ENCODE results near the gene LAMC3. TPM values are rescaled to one million over a fixed set of nuclear protein-coding genes. Genes with fewer than 3 reads are reported as not detected.

LAMC3 gene
- total and polyA plus RNA-seq, 8 donors, result 0.61 to 9.6 (median 0.93) TPM; not detected in 1

- DNase-seq, result no peak
- Histone ChIP-seq H3K27me3 (peaks cover 3 to 34% (median 4%) of the 10 kb centered on the region in 3 donors), H3K36me3 (no peaks in the 10 kb centered on the region), H3K9me3 (no peaks in the 10 kb centered on the region), H3K4me3 (no peak overlapping the region), H3K4me1 (peaks cover 0 to 7% (median 6%) of the 10 kb centered on the region in 4 donors), H3K27ac (no peak overlapping the region)
- 58 to 66% (median 65%) methylated on average over 21 of the region's 21 CpGs for WGBS, 5 donors
- no peak for TF ChIP-seq EP300 (IDR thresholded peaks at IDR 0.05)
- TF ChIP-seq CTCF (IDR thresholded peaks at IDR 0.05), result no peak
- intact Hi-C loops (cut with DNase I; ENCODE audit: low total_unique reads), result loop anchor here (10.0 kb wide), 2 partner anchors 285 to 345 kb away; no protein-coding TSS in a partner anchor
Observed at GRCh38 chr9:131049829-131050715, 41.1 kb downstream of the LAMC3 start.

GRCh38 chr9:131050831-131051230 lies 41.9 kb downstream of the LAMC3 start:
- 83 to 91% (median 86%) methylated on average over 17 of the region's 17 CpGs for WGBS, 5 donors
- H3K27me3 ChIP-seq, result peaks cover 3 to 34% (median 4%) of the 10 kb centered on the region in 3 donors

GRCh38 chr9:131051592-131052517 lies 42.9 kb downstream of the LAMC3 start:
- Histone ChIP-seq H3K9me3 (no peaks in the 10 kb centered on the region), H3K4me3 (no peak overlapping the region), H3K27me3 (peaks cover 3 to 37% (median 4%) of the 10 kb centered on the region in 3 donors), H3K36me3 (no peaks in the 10 kb centered on the region), H3K4me1 (peaks cover 0 to 1% (median under 1%) of the 10 kb centered on the region in 4 donors), H3K27ac (no peak overlapping the region)
- DNase-seq, result no peak
- no peak for TF ChIP-seq EP300 (IDR thresholded peaks at IDR 0.05)
- no peak for TF ChIP-seq POLR2A (IDR thresholded peaks at IDR 0.05)
- TF ChIP-seq POLR2AphosphoS5 (IDR thresholded peaks at IDR 0.05), result no peak
- TF ChIP-seq CTCF (IDR thresholded peaks at IDR 0.05), result no peak
- intact Hi-C loops (cut with DNase I; ENCODE audit: low total_unique reads), result loop anchor here (10.0 kb wide), 1 partner anchor 283 kb away; no protein-coding TSS in a partner anchor
- WGBS, 5 donors, result 69 to 80% (median 78%) methylated on average over 25 of the region's 25 CpGs

More at GRCh38 chr9:131050831-131051230, 41.9 kb downstream of the LAMC3 start:
- Histone ChIP-seq H3K36me3 (no peaks in the 10 kb centered on the region), H3K27ac (no peak overlapping the region), H3K9me3 (no peaks in the 10 kb centered on the region), H3K4me3 (no peak overlapping the region), H3K4me1 (peaks cover 0 to 7% (median 6%) of the 10 kb centered on the region in 4 donors)
- TF ChIP-seq POLR2A (IDR thresholded peaks at IDR 0.05), result no peak
- no peak for DNase-seq
- intact Hi-C loops (cut with DNase I; ENCODE audit: low total_unique reads), result loop anchor here (10.0 kb wide), 1 partner anchor 284 kb away; no protein-coding TSS in a partner anchor

- no peaks in the 10 kb centered on the region for H3K36me3 ChIP-seq
- no peaks in the 10 kb centered on the region for H3K9me3 ChIP-seq
- no peak overlapping the region for H3K27ac ChIP-seq
- H3K27me3 ChIP-seq, result peaks cover 3 to 37% (median 4%) of the 10 kb centered on the region in 3 donors
- intact Hi-C loops (cut with DNase I; ENCODE audit: low total_unique reads), result loop anchor here (10.0 kb wide), 1 partner anchor 281 kb away; no protein-coding TSS in a partner anchor
- H3K4me3 ChIP-seq, result no peak overlapping the region
- no peaks in the 10 kb centered on the region for H3K4me1 ChIP-seq
- DNase-seq, result no peak
- WGBS, 5 donors, result 81 to 87% (median 82%) methylated on average over 3 of the region's 3 CpGs
- TF ChIP-seq POLR2A (IDR thresholded peaks at IDR 0.05) (no peak), CTCF (IDR thresholded peaks at IDR 0.05) (no peak), EP300 (IDR thresholded peaks at IDR 0.05) (no peak), POLR2AphosphoS5 (IDR thresholded peaks at IDR 0.05) (no peak)
Observed at GRCh38 chr9:131053896-131054295, 44.9 kb downstream of the LAMC3 start.

All from stomach (tissue), 9 donors.